Measurements from ENCODE around the gene P3H1.
"Not testable (repeated sequence)": the region's sequence is repeated elsewhere in the genome, so short reads cannot be mapped to it uniquely, and the experiment has no call there.

The P3H1 gene

GRCh38 chr1:42730002-42730401, 36.8 kb downstream of the P3H1 start:
- DNase-seq (ENCODE audit: low read depth in 2 of 2), result no peak

GRCh38 chr1:42725820-42726219, 41.0 kb downstream of the P3H1 start:
- DNase-seq (ENCODE audit: low read depth in 2 of 2); H3K4me3 ChIP-seq (replicated peaks in 1 of 2; ENCODE audit: low read depth in 2 of 2, low read length in 2 of 2): not testable (repeated sequence)

More at GRCh38 chr1:42730002-42730401, 36.8 kb downstream of the P3H1 start:
- no peak for TF ChIP-seq CTCF (IDR thresholded peaks at IDR 0.05; ENCODE audit: low read depth, low read length)
- no peak overlapping the region for H3K4me3 ChIP-seq (replicated peaks in 1 of 2; ENCODE audit: low read depth in 2 of 2, low read length in 2 of 2)

GRCh38 chr1:42723511-42723910, 43.3 kb downstream of the P3H1 start:
- no peak overlapping the region for H3K4me3 ChIP-seq (replicated peaks in 1 of 2; ENCODE audit: low read depth in 2 of 2, low read length in 2 of 2)
- no peak for DNase-seq (ENCODE audit: low read depth in 2 of 2)
- TF ChIP-seq CTCF (IDR thresholded peaks at IDR 0.05; ENCODE audit: low read depth, low read length), result no peak

GRCh38 chr1:42722403-42722802, 44.4 kb downstream of the P3H1 start:
- DNase-seq (ENCODE audit: low read depth in 2 of 2), result not testable (repeated sequence)

GRCh38 chr1:42721926-42722325, 44.9 kb downstream of the P3H1 start:
- no peak for DNase-seq (ENCODE audit: low read depth in 2 of 2)

More at GRCh38 chr1:42722403-42722802, 44.4 kb downstream of the P3H1 start:
- H3K4me3 ChIP-seq (replicated peaks in 1 of 2; ENCODE audit: low read depth in 2 of 2, low read length in 2 of 2), result not testable (repeated sequence)

GRCh38 chr1:42720868-42721267, 46.0 kb downstream of the P3H1 start:
- TF ChIP-seq CTCF (IDR thresholded peaks at IDR 0.05; ENCODE audit: low read depth, low read length), result no peak
- no peak overlapping the region for H3K4me3 ChIP-seq (replicated peaks in 1 of 2; ENCODE audit: low read depth in 2 of 2, low read length in 2 of 2)
- no peak for DNase-seq (ENCODE audit: low read depth in 2 of 2)

More at GRCh38 chr1:42721926-42722325, 44.9 kb downstream of the P3H1 start:
- TF ChIP-seq CTCF (IDR thresholded peaks at IDR 0.05; ENCODE audit: low read depth, low read length), result no peak
- no peak overlapping the region for H3K4me3 ChIP-seq (replicated peaks in 1 of 2; ENCODE audit: low read depth in 2 of 2, low read length in 2 of 2)

- not testable (repeated sequence) for DNase-seq (ENCODE audit: low read depth in 2 of 2)
These were observed 52.4 kb downstream of the P3H1 start for GRCh38 chr1:42714441-42714840.

GRCh38 chr1:42713293-42713692, 53.5 kb downstream of the P3H1 start:
- H3K4me3 ChIP-seq (replicated peaks in 1 of 2; ENCODE audit: low read depth in 2 of 2, low read length in 2 of 2), result no peak overlapping the region
- TF ChIP-seq CTCF (IDR thresholded peaks at IDR 0.05; ENCODE audit: low read depth, low read length), result no peak
- no peak for DNase-seq (ENCODE audit: low read depth in 2 of 2)

More at GRCh38 chr1:42714441-42714840, 52.4 kb downstream of the P3H1 start:
- H3K4me3 ChIP-seq (replicated peaks in 1 of 2; ENCODE audit: low read depth in 2 of 2, low read length in 2 of 2), result not testable (repeated sequence)

- not testable (repeated sequence) for H3K4me3 ChIP-seq (replicated peaks in 1 of 2; ENCODE audit: low read depth in 2 of 2, low read length in 2 of 2); DNase-seq (ENCODE audit: low read depth in 2 of 2)
These were observed 54.0 kb downstream of the P3H1 start for GRCh38 chr1:42712808-42713207.
